GM20000 (cell line): Measurements from ENCODE around the gene CRYGB.

Experiments used
- DNase-seq: peaks from one replicate; pipeline ENCODE4 v3.0.0; 2012; ENCODE audit warnings: low spot score
- TF ChIP-seq, protein P1 (sequence below): IDR thresholded peaks from 2 replicates; pipeline ENCODE4 v1.5.1; 2012; ENCODE audit warnings: mild to moderate bottlenecking, control low read depth; ENCODE audit errors: extremely low read depth, missing control alignments

CRYGB gene

DNA sequence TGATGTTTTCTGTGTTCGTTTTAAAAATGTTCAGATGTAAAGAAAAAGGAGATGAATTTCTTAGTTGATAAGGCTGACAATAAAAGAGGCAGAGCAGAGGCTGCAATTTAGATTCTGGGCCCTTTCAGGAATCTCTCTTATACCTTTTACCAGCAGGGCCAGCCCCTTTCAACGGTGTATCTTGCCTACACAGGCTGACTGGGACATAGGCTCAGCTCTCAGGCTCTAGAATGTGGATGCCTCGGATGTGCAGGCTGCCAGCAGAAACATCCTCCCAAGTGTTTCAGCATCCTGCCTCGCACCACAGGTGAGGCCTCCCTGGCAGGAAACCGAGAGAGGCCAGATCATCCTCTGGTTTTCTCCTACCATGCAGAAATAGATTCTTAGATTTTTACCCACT, 40.5 kb upstream of the CRYGB start:
- TF ChIP-seq, protein P1, sequence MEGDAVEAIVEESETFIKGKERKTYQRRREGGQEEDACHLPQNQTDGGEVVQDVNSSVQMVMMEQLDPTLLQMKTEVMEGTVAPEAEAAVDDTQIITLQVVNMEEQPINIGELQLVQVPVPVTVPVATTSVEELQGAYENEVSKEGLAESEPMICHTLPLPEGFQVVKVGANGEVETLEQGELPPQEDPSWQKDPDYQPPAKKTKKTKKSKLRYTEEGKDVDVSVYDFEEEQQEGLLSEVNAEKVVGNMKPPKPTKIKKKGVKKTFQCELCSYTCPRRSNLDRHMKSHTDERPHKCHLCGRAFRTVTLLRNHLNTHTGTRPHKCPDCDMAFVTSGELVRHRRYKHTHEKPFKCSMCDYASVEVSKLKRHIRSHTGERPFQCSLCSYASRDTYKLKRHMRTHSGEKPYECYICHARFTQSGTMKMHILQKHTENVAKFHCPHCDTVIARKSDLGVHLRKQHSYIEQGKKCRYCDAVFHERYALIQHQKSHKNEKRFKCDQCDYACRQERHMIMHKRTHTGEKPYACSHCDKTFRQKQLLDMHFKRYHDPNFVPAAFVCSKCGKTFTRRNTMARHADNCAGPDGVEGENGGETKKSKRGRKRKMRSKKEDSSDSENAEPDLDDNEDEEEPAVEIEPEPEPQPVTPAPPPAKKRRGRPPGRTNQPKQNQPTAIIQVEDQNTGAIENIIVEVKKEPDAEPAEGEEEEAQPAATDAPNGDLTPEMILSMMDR, result no peak

DNA sequence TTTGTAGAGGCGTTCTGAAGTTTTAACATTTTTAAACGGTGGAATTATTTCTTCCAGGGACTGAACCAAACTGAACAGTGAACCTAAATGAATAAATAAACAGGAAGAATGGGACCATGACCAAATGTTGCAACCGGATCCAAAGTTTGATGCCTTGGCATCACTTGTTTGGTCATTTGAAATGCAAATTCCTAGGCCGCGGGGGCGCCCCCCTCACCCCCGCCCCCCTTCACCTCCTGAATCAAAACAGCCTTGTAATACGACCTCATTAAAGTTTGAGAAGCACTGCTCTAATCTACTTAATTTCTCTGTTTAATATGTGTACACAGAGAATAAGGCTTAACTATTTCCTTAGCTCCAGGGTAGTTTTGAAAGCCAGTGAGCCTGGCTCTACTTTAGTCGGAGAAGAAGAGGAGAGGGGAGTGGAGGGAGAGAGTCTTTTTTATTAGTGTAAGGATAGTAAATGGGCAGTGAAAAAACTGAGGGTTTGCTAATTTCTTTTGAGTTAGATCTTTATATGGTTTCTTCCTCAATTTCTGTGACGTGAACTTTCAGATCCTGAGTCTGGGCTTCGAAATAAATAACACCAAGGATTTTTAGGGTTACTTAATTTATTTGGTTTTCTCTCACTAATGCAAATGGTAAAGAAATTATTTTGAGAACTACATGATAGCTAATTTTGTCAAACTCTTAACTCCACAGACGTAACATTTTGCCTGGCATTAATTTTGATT, 38.2 kb upstream of the CRYGB start:
- TF ChIP-seq, protein P1, result no peak
- DNase-seq, result no peak

More for the DNA sequence above, 40.5 kb upstream of the CRYGB start:
- DNase-seq, result no peak

DNA sequence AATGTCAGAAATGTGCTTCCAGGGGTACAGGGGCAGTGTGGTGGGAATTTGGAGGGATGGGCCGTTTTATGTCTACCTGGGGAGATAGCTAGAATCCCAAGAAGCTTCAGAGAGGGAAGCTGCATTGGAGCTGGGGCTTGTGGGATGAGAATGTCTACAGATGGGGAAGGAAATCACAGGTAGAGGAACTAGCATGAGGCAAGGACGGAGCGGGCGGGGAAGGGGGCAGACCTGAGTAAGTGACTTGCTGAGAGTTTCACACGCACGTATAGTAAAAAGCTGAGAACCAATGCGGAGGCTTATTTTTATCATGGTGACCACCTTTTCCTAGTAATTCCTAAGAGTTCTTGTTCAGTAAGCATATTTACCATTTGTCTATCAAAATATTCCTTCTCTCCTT, 37.6 kb upstream of the CRYGB start:
- TF ChIP-seq, protein P1, result no peak
- DNase-seq, result no peak

DNA sequence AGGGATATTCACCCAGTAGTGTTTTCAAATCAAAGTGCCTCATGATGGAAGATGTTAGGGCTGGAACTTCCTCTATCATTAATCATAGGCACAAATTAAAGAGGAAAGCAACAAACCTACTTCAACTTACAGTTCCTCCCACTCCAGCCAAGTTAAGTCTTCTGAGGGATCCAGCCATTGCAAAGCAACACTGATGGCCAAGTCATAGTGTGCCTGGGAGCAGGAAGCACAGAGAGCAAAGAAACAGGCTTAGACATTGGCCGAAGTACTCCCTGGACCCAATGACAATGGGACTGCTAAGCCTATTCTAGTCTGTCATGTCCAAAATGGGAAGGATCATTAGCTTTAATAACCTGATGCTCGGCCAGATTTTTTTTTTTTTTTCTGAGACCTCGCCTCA, 36.9 kb upstream of the CRYGB start:
- TF ChIP-seq, protein P1, result no peak
- DNase-seq, result no peak

DNA sequence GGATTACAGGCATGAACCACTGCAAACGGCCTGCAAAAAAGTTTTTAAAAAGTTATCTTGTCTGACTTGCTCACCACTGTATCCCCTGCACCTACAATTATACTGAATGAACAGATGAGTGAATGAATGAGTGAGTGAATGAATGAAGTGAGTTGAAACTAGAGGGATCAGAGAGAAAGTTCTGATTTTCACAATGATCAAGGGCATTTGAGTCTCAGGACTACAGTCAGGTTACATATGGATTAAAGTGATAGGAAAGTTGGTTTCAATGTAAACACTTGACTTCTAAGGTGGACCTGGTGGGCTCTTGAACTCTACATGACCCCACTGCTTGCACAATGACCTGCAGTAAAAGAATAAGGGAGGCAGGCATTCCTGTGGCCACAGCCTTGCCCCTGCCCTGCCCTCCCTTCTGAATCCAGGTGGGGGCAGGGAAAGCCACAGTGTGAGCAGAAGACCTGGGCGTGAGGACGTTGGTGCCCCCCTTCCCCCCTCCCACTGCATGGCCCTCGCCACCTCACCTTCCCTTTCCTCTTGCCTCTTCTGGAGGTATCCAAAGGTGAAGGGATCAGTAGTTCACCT, 33.2 kb upstream of the CRYGB start:
- TF ChIP-seq, protein P1, result no peak
- DNase-seq, result no peak

DNA sequence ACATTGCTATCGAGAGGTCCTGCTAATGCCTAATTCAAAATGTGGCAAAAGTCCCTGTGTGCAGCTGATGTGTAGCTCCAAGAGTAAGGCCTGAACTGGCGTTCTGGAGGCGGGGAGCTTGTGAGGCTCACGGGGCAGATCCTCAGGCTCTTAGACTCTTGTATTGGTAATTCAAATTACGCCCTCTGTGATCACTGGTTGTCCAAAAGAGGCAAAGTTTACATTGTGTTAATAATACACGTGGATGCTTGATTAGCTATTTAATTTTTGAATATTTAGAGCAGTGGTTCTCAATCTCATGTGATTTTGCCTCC, 29.8 kb upstream of the CRYGB start:
- TF ChIP-seq, protein P1, result no peak
- DNase-seq, result no peak

DNA sequence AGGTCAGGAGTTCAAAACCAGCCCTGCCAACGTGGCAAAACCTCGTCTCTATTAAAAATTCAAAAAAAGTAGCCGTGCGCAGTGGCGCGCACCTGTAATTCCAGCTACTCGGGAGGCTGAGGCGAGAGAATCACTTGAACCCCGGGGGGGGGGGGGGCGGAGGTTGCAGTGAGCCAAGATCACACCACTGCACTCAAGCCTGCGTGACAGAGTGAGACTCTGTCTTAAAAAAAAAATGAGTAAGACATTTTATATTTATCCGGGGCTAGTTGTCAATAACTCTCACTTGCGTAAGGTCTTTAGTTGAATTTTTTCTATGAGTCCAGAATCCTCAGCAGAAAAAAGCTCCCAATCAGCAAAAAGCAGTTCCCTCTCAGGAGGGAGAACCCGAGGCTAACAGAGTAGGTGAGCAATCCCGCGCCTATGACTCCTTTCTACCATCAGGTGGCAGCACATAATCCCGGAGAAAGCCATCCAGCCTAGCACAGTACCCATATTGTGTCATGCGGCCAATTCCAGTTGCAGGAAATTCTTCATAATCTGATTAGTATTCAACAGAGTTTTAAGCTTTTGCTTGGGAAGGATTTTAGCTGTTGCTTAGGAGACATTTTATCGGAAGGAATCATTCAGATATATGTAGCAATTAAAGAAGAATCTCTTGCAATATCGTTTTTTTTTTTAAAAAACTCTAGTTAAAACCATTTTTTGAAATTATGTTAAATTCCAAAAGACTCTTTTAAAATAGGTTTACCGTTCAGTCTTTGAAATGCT, 29.3 kb upstream of the CRYGB start:
- DNase-seq, result peak; percentile 79
- TF ChIP-seq, protein P1, result peak; percentile 77
